ENCODE data around the gene CCL16.
"Not testable (repeated sequence)": the region's sequence is repeated elsewhere in the genome, so short reads cannot be mapped to it uniquely, and the experiment has no call there.

The CCL16 gene

DNA sequence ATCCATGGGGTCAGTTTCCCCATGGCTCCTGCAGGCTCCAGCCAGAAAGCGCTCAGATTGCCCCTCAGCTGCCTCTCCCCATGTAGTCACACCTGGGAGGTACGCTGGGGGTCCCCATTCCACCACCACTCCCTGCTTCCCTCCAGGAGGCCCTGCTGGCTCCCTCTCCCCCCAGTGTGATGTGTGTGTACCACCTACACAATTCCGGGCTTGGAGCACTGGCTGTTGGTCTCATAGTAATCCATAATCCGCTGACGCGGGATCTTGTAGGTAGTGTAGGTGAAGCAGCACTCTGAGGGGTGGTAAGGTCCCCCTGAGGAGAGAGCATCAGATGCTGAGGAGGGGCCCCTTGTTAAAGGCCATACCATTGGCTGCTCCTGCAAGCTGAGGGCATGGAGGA, 2.8 kb upstream of the CCL16 start:
- no peak for DNase-seq (ENCODE audit: low spot score)

DNA sequence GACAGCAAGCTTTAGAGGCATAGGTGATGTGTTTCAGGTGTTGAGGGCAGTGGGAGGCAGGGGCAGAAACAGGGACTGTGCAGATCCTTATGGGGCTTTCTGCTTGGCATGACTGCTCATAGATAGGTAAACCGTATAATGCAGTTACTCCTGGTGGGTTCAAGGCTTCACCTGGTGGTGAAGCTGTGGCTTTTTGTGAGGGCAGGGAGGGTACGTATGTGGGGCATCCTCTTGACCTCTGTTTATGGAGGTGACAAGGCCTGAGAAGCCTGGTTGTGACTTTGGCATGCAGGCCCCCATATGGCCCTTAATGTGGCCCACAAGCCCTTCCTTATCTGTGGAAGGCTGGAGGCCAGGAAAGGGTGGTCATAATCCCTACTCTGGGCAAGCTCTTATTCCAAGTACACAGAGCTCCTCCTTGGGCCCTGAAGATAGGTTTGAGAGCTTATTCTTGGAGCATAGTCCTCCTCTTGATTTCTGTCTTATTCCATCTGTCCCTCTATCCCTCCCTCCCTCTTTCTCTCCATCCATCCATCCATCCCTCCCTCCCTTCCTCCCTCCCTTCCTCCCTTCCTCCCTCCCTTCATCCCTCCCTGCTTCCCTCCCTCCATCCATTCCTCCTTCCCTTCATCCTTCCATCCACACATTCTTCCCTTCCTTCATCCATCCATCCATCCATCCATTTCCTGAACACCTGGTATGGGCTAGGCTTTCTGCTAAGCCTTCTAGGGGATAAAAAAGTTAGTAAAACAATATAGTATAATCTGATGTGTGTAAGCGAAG, 1.3 kb upstream of the CCL16 start:
- no peak for DNase-seq (ENCODE audit: low spot score)

DNA sequence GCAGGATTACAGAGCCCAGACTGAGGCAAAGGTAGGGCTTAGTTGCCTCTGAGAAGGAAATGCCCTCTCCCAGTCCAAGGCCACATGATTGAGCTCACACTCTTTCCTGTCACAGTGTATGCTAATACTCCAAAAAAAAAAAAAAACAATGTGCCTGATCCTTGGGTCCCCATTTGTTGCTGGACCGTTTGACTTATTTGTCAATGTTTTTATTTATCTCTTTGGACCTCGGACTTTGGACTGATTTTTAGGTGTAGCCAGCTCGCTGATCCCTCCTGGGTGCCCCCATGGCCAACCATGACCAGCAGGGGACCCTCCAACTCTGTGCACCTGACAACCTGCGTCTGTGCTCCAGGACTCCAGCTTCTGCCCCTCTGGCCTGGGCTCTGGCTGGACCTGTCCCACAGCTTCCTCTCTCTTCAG, 622 bp upstream of the CCL16 start:
- peak; percentile 9 for DNase-seq (ENCODE audit: low spot score)

DNA sequence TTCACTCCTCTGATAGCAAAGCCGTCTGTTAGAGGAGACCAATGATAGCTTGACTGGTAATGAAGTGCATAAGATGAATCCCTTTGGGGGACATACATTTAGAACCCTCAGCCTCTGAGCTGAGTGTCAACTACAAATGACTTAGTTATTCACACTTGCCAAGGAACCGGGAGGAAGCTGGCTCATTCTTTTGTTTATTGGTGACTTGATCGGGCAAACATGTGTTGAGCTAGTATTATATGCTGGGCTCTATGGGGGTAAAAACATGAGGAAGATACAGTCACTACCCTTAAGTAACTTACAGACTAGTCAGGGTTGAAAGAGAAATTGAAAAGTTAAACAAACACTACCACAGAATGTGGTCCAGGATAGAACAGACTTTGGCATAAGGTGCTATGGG, 3.0 kb downstream of the CCL16 start:
- DNase-seq (ENCODE audit: low spot score): no peak

DNA sequence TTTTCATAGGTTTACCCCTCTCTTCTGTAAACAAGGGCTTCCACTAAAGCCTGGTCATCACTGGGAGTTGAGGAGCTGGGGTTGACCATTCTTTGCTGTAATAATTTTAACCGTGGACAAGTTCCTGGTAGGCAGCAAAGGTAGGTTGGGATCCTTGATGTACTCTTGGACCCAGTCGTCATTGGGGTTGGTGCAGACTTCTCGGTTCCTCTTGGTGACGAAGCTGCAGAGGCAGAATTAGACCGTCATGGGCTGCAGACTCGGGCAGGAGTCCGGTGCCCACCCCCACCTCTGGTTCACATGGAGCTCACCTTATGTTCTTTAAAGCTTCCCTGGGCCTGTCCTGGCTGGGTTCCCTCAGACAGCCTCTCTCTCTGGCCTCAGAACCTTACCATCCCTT, 3.8 kb downstream of the CCL16 start:
- DNase-seq (ENCODE audit: low spot score): no peak

DNA sequence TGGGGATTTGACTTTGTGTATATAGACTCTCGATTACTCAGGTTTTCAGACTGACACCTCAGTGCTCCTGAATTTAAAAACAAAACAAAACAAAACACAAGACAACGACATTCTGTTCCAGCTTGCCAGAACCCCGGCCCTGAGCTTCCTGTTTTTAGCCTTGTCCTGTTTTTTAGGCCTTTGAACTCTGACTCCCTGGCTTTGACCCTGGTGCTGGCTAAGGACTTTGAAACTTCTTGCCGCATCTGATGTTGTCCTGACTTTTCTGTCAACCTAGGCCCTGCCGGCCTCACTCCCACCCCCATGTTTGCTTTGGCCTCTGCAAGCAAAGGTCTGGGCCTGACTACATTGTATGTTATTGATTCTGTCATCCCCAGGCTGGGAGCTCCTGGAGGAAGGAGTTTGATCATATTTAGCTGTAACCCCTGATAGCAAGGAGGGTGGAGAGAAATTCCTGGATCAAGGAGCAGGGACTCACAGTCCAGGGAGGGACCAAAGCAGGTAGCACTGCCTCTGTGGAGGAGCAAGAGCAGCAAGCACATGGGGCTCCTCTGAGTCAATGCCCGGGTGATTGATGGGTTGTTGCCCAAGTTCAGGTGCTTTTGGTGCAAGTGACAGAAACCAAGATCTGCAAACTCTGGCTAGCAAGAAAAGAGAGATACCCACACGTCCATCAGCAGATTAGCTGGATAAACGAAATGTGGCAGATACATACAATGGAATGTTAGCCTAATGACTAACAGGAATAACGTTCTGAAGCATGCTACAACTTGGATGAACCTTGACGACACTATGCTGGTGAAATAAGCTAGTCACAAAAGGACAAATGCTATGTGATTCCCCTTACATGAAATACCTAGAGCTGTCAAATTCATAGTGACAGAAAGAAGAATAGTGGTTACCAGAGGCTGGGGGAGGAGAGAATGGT, 7.7 kb downstream of the CCL16 start:
- no peak for DNase-seq (ENCODE audit: low spot score)

DNA sequence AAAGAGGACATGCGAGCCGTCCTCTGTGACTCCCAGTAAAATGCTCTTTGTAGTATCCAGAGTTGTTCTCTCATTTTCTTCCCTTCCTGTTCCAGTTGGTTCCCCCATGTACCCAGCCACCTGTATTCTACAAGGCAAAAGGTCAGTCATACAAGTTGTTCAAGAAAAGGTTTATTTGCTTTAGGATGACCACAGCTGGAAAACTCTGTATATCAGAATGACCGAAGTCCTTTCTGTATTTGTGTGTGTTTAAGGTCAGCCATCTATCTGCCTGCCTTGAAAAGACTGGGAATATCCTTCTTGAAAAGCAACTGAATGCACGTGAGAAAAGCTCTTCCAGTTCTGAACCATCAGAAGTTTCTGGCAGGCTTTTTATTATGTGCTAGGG, 8.4 kb downstream of the CCL16 start:
- DNase-seq (ENCODE audit: low spot score): no peak

DNA sequence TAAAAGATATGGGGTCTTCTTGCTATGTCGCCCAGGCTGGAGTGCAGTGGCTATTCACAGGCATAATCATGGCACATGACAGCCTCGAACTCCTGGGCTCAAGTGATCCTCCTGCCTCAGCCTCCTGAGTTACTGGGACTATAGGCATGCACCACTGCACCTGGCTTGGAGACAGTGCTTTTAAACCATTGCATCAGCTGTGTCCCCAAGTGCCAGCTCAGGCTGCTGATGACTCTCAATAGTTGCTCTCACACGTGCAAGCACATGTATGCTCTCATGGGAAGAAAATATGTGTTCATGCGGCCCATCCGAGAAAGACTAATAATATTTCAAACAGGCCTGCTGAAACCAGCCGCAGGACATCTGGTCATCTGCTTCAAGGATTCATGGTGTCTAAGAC, 8.8 kb downstream of the CCL16 start:
- DNase-seq (ENCODE audit: low spot score): no peak

DNA sequence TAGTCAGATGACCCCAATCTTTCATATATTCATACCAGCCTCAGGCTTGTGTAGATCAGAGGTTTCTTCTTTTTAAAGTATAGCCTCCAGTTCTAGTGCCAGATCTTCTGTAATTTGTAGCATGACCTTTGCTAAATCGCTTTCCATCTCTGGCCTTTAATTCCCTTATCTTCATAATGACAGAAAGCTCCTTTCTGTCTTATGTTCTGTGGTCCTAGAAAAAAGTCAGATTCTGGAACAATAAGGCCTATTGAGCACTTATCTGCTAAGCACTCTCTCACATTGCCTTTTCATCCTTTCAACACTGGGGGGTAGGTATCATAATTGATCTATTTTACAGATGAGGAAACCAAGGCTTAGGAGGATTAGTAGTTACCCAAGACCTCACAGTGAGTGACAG, 9.2 kb downstream of the CCL16 start:
- DNase-seq (ENCODE audit: low spot score): no peak

DNA sequence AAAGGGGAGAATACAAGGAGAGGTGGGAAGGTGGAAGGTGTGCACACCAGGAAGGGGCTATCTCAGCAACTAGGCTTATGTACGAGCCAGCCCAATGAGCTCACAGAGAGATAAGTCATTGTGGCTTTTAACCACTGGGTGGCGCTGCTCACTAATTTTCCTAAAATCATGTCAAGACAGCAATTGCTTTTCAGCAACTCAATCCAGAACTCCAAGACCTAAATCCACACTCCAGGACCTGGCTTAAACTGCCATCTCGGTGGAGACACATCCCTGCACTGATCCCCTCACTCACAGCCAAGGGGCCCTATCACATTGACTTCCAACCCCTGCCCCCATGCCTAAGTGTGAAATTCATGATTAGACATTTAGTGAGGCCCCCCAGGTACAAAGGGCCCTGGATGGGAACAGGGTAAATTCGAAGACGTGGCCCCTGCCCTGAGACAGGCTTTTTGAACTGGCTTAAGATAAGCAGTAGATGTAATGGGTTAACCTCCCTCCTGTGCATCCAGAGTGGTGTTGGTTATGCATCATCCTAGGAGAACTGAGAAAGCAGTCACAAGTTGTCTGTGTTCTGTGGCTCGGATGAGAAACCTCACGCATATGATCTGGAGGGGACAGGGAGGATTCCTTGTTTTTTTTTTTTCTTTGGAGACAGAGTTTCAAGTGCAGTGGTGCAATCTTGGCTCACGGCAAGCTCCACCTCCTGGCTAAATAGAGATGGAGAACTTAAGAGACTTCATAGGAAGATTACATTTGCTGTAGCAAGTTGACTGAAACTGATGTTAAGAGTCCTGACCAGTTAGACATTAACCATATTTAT, 11.5 kb downstream of the CCL16 start:
- peak; percentile 79 for DNase-seq (ENCODE audit: low spot score)

DNA sequence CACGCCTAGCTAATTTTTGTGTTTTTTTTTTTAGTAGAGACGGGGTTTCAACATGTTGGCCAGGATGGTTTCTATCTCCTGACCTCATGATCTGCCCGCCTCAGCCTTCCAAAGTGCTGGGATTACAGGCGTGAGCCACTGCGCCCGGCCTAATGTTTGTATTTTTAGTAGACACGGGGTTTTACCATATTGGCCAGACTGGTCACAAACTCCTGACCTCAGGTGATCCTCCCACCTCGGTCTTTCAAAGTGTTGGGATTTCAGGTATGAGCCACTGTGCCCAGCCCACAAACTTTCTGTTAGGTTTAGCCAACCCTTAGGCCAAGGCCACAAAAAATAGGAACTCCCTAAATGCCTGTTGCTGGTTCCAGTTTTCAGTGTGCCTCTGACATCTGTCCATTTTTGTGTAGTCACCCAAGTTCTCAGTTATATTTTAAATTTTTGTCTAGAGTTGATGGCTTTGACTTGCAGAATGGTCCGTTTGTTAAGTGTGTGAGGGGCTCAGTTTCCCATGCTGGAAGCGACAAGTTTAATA, 12.7 kb downstream of the CCL16 start:
- DNase-seq (ENCODE audit: low spot score): no peak

DNA sequence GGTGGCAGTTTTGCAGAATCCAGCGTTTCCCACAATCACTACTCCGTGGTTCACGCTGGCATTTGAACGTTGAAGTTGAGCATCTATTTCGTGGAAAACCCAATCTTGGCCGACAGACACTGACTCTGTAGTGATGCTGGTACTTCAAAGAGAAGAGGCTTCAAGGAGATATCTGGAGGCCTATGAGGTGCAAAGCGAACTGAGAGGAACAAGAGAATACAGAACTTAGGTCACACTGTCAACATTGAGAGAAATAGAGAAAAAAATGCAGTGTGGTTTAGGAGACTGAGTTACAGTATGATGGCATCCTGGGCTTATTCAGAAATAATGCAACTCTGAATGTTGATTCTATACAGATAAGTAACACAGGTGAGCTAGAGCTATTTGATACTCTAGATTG, 16.0 kb downstream of the CCL16 start:
- no peak for DNase-seq (ENCODE audit: low spot score)

DNA sequence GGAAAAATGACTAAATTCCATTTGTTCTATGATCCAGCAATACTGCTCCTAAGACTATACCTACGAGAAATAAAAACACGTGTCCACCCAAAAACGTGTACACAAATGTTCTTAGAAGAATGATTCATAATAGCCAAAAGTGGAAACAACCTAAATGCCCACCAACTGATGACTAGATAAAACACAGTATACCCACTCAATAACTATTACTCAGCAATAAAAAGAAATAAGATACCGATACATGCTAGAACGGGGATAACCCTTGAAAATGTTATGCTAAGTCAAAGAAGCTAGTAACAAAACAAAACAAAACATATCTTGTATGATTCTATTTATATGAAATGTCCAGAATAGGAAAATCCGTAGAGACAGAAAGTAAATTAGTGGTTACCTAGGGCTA, 17.6 kb downstream of the CCL16 start:
- no peak for DNase-seq (ENCODE audit: low spot score)

DNA sequence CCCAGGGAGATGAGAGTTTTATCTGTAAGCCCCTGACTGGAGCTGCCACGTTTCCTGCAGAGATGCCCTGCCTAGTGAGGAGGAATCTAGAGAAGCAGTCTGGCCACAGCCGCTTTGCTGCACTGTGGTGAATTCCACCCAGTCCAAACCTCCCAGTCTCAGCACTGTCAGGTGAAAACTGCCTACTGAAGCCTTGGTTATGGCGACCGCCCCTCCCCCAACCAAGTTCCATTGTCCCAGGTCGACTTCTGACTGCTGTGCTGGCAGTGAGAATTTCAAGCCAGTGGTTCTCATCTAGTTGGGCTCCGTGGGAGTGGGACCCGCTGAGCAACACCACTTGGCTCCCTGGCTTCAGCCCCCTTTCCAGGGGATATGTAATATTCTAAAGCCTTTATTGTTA, 27.6 kb downstream of the CCL16 start:
- no peak for DNase-seq (ENCODE audit: low spot score)

DNA sequence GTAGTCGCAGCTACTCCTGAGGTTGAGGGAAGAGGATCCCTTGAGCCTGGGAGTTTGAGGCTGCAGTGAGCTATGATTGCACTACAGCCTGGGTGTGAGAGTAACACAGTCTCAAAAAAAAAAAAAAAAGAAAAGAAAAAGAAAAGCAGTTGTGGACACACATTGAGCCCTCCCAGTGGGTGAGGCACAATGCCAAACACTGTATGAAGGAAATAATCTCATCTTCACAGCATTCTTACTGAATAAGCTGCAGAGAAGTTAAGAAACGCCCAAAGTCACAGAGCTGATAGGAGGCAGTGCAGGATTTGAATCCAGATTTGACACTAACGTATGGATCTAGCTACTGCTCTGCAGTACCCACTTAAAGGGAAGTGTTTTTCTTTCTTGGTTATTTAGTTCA, 31.9 kb downstream of the CCL16 start:
- DNase-seq (ENCODE audit: low spot score): no peak

DNA sequence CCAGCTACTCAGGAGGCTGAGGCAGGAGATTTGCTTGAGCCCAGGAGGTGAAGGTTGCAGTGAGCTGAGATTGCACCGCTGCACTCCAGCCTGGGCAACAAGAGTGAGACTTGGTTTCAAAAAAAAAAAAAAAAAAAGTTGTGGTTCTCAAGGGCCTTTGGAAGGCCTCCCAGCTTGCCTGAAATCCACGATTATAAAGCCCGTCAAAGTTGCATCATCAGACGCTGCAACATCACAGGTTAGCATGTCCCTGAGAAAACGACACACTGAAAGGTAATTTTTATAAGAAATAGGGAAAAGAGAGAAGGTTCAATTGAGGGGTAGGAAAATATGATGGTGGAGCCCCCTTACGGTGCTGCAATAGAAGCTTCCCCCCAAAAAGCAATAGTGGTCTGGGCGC, 33.2 kb downstream of the CCL16 start:
- DNase-seq (ENCODE audit: low spot score): no peak

DNA sequence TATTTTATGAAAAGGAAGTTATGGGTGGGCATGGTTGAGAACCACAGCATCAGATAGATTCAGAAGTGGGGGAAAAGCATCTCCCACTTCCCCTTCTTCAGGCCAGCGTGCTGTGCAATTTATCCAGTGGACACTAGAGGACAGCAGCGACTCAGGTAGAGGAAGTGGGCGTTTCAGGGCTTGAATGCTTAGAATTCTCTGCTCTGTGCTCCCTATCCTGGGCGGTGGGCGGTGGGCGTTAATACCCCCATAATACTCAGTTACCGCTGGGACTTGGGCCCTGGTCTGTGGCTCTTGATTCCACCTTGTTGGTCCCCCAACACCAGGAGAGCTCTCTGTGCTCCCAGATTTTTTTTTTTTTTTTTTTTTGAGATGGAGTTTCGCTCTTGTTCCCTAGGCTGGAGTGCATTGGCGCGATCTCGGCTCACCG, 34.1 kb downstream of the CCL16 start:
- peak; percentile 61 for DNase-seq (ENCODE audit: low spot score)

DNA sequence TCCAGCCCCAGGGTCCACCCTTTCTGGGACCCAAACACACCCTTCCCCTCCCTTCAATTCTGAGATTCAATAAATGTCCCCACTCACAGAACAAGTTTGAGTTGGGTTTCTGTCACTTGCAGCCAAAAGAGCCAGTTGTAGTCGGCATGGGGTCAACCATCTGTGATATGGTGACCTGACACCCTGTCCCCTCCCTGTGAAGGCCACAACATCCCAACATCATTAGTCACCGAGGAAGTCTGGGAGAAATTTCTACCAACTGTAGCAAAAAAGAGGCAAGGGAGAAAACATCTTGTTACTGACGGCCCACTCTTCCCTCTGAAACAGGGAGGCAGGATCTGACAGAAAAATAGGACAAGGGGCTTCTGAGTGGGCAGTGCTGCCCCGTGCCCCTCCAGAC, 37.1 kb downstream of the CCL16 start:
- no peak for DNase-seq (ENCODE audit: low spot score)

DNA sequence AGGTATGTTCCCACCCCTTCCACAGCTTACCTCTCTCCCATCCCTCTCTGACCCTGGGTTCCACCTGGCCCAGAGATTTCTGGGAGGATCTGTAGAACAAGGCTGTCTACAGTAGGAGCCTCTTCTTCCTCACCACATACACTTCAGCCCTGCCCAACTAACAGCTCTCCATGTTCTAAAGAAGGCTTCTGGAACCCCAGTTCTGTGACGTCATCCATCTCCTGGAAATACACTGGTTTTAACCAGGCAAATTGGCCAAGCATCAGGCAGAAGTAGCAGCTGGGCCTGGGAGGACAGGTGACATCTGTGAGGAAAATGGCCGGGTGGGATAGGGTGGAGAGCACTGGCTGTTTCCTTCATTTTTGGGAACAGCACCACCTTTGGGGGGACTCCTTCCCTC, 37.8 kb downstream of the CCL16 start, which contains the start of gene LYZL6:
Gene LYZL6, minus strand, starts transcription at position 177 of the 400 bp plus-strand sequence. CDS start 4,357 bp downstream, outside the sequence.
- DNase-seq (ENCODE audit: low spot score): no peak

DNA sequence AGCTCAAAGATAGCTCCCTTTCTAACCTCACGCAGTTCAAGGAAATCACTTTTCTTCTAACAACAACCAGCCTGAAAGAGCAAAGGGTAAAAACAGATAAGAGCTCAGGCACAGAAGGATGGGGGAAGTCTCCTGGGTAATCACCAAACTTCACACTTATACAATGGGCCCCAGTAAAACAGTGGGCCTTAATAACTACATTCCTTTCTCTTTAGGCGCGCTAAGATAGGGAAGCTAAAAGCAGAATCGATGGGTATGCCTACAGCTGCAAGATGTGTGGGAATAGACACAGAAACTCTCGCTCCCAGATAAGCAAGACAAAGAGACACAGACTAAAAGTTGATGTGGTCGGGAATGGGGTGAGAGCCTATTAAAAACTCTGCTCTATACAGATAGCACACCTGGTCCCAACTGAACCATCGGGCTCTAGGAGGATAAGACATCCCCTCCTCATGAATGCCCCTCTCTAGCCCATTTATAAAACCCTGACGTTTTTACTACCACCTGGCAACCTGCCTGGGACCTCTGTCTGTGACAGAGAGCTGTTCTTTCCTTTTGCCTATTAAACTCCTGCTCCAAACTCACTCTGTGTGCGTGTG, 38.6 kb downstream of the CCL16 start:
- no peak for DNase-seq (ENCODE audit: low spot score)

DNA sequence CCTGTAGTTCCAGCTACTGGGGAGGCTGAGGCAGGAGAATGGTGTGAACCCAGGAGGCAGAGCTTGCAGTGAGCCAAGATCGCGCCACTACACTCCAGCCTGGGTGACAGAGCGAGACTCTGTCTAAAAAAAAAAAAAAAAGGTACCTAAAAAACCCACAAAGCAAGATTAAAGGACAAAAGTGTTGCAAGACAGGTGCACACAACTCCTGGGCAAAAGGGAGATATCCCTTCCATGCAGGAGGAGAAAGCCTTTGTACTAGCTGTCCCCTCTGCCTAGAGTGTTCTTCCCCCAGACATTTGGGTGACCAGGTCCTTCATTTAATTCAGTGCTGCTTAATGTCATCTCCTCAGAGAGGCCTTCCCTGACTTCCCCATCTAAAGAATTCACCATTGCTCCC, 42.8 kb downstream of the CCL16 start:
- not testable (repeated sequence) for DNase-seq (ENCODE audit: low spot score)

DNA sequence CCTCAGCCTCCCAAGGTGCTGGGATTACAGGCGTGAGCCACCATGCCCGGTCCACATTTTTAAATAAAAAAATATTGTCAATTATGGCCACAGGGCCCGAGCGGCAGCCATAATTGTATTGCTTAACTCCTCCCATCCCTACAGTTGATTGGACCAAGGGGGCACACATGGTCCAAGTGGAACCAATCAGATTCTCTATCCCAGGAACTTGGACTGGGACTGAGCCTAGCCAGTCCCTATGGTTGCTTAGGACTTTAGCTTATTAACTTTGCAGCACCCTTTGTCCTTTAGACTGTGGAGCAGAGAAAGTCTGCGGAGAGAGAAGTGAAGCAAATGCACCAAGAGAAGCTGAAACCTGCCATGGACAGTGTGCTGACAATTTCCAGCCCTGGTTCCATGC, 45.2 kb downstream of the CCL16 start:
- DNase-seq (ENCODE audit: low spot score): no peak

All from CD4-positive, alpha-beta T cell treated with Interleukin-2 at 100 ng/mL for 4 hours (primary cell).